Neural progenitor cell (in vitro differentiated cells): ENCODE data around the gene RPL3. TPM values are rescaled to one million over a fixed set of nuclear protein-coding genes. Genes with fewer than 3 reads are reported as not detected.

ENCODE experiments used
- DNase-seq: peaks from one replicate; pipeline ENCODE4 v3.0.0-alpha.2; 2016; ENCODE audit warnings: low spot score
- H2AFZ ChIP-seq: fragments of 200-600 bp; sonication (generic); replicated peaks from 2 replicates; pipeline ENCODE4 v1.6.1; 2016; ENCODE audit warnings: antibody characterized with exemption
- H3F3A ChIP-seq: fragments of 200-600 bp; sonication (generic); 2 replicates; pipeline ENCODE4 v1.6.1; 2016; ENCODE audit warnings: antibody characterized with exemption, low read depth
- H3K27ac ChIP-seq: fragments of 200-600 bp; sonication (generic); 2 replicates; pipeline ENCODE4 v1.5.1; 2016; ENCODE audit warnings: mild to moderate bottlenecking
- H3K27me3 ChIP-seq: fragments of 200-600 bp; sonication (generic); 2 replicates; pipeline ENCODE4 v1.6.1; 2016; ENCODE audit warnings: mild to moderate bottlenecking, moderate library complexity
- H3K36me3 ChIP-seq: fragments of 200-600 bp; sonication (generic); 2 replicates; pipeline ENCODE4 v1.5.1; 2016
- H3K4me1 ChIP-seq: fragments of 200-600 bp; sonication (generic); 2 replicates; pipeline ENCODE4 v1.6.1; 2016; ENCODE audit warnings: mixed run types
- H3K4me2 ChIP-seq: fragments of 200-600 bp; sonication (generic); 2 replicates; pipeline ENCODE4 v1.6.1; 2016
- H3K4me3 ChIP-seq: fragments of 200-600 bp; sonication (generic); 2 replicates; pipeline ENCODE4 v1.5.1; 2016
- H3K79me2 ChIP-seq: fragments of 200-600 bp; sonication (generic); 2 replicates; pipeline ENCODE4 v1.6.1; 2016; ENCODE audit warnings: low read depth
- H3K9ac ChIP-seq: fragments of 200-600 bp; sonication (generic); 2 replicates; pipeline ENCODE4 v1.6.1; 2016
- H3K9me3 ChIP-seq: fragments of 200-600 bp; sonication (generic); 2 replicates; pipeline ENCODE4 v1.5.1; 2016; ENCODE audit warnings: low read depth
- H4K20me1 ChIP-seq: fragments of 200-600 bp; sonication (generic); 2 replicates; pipeline ENCODE4 v1.6.1; 2016; ENCODE audit warnings: low read depth
- H3K27ac Mint-ChIP-seq: 3 replicates; pipeline ENCODE4 v1.8.0; 2021; ENCODE audit warnings: mixed read lengths
- H3K27me3 Mint-ChIP-seq: 2 replicates; pipeline ENCODE4 v1.8.0; 2022; ENCODE audit warnings: low read depth, mild to moderate bottlenecking, inconsistent platforms, moderate library complexity, mixed read lengths; ENCODE audit not compliant: insufficient read depth
- H3K36me3 Mint-ChIP-seq: 3 replicates; pipeline ENCODE4 v1.8.0; 2021; ENCODE audit warnings: mixed read lengths
- H3K4me1 Mint-ChIP-seq: 3 replicates; pipeline ENCODE4 v1.8.0; 2021; ENCODE audit warnings: mixed read lengths
- H3K4me3 Mint-ChIP-seq: 3 replicates; pipeline ENCODE4 v1.8.0; 2021; ENCODE audit warnings: mild to moderate bottlenecking, moderate library complexity, mixed read lengths
- H3K9me3 Mint-ChIP-seq: 3 replicates; pipeline ENCODE4 v1.8.0; 2020; ENCODE audit warnings: mixed read lengths
- CTCF ChIP-seq: fragments of 200-600 bp; sonication (generic); IDR thresholded peaks from 2 replicates; pipeline ENCODE4 v1.5.1; 2017; ENCODE audit warnings: antibody characterized with exemption, mild to moderate bottlenecking
- EZH2 ChIP-seq: fragments of 200-600 bp; sonication (generic); IDR thresholded peaks from 2 replicates; pipeline ENCODE4 v1.6.1; 2017; ENCODE audit warnings: antibody characterized with exemption, mild to moderate bottlenecking, moderate library complexity
- EZH2phosphoT487 ChIP-seq: fragments of 200-600 bp; sonication (generic); IDR thresholded peaks from 2 replicates; pipeline ENCODE4 v1.6.1; 2017; ENCODE audit warnings: antibody characterized with exemption
- total RNA-seq: library from RNA; depleted of rRNA; stranded (reverse); fragments of >200 nt; gene quantifications from 2 replicates; pipeline ENCODE4 v1.2.3, GENCODE V29; 2015; ENCODE audit warnings: low replicate concordance

RPL3 gene
- total RNA-seq, 1 donor from 2014 or later: 3,021 TPM

- no peak overlapping the region for H3K27ac Mint-ChIP-seq
- no peak for TF ChIP-seq CTCF
- TF ChIP-seq EZH2: no peak
- no peak for TF ChIP-seq EZH2phosphoT487
Measured at GRCh38 chr22:39293766-39294368, 25.6 kb downstream of the RPL3 start.

GRCh38 chr22:39292561-39293074, 26.8 kb downstream of the RPL3 start:
- Histone ChIP-seq H2AFZ (no peak overlapping the region), H3K4me3 (no peak overlapping the region), H3K4me2 (no peak overlapping the region), H3K36me3 (no peaks in the 10 kb centered on the region), H3K9ac (no peak overlapping the region), H3K79me2 (no peaks in the 10 kb centered on the region), H3K27me3 (no peaks in the 10 kb centered on the region), H3K27ac (no peak overlapping the region), H3K9me3 (no peaks in the 10 kb centered on the region), H3K4me1 (peaks cover 7% of the 10 kb centered on the region), H3F3A (peaks cover 20% of the 10 kb centered on the region), H4K20me1 (no peaks in the 10 kb centered on the region)
- H3K4me1 Mint-ChIP-seq: peaks cover 34% of the 10 kb centered on the region
- DNase-seq: peak; percentile 77
- no peaks in the 10 kb centered on the region for H3K36me3 Mint-ChIP-seq
- H3K4me3 Mint-ChIP-seq: no peak overlapping the region
- no peaks in the 10 kb centered on the region for H3K9me3 Mint-ChIP-seq
- peak overlapping the region; percentile 95 for H3K27ac Mint-ChIP-seq
- peaks cover 5% of the 10 kb centered on the region for H3K27me3 Mint-ChIP-seq
- TF ChIP-seq EZH2 (no peak), EZH2phosphoT487 (no peak), CTCF (no peak)

More at GRCh38 chr22:39293766-39294368, 25.6 kb downstream of the RPL3 start:
- no peak overlapping the region for H3K9ac ChIP-seq
- no peak overlapping the region for H3K4me2 ChIP-seq
- H2AFZ ChIP-seq: no peak overlapping the region
- DNase-seq: no peak
- peaks cover 5% of the 10 kb centered on the region for H3K27me3 Mint-ChIP-seq
- H3K4me3 ChIP-seq: no peak overlapping the region
- no peak overlapping the region for H3K27ac ChIP-seq
- no peaks in the 10 kb centered on the region for H4K20me1 ChIP-seq
- no peak overlapping the region for H3K4me3 Mint-ChIP-seq
- H3F3A ChIP-seq: peaks cover 27% of the 10 kb centered on the region
- H3K9me3 Mint-ChIP-seq: no peaks in the 10 kb centered on the region
- no peaks in the 10 kb centered on the region for H3K9me3 ChIP-seq
- no peaks in the 10 kb centered on the region for H3K36me3 Mint-ChIP-seq
- H3K27me3 ChIP-seq: no peaks in the 10 kb centered on the region
- H3K79me2 ChIP-seq: no peaks in the 10 kb centered on the region
- peaks cover 38% of the 10 kb centered on the region for H3K4me1 Mint-ChIP-seq
- H3K36me3 ChIP-seq: no peaks in the 10 kb centered on the region
- H3K4me1 ChIP-seq: peaks cover 7% of the 10 kb centered on the region

- peaks cover 37% of the 10 kb centered on the region for H3K4me1 Mint-ChIP-seq
- no peak for DNase-seq
- H3K27me3 Mint-ChIP-seq: peaks cover 5% of the 10 kb centered on the region
- TF ChIP-seq EZH2phosphoT487: no peak
- TF ChIP-seq CTCF: no peak
- TF ChIP-seq EZH2: no peak
- Histone ChIP-seq H3K79me2 (no peaks in the 10 kb centered on the region), H3K4me1 (peaks cover 7% of the 10 kb centered on the region), H3K36me3 (no peaks in the 10 kb centered on the region), H2AFZ (no peak overlapping the region), H4K20me1 (no peaks in the 10 kb centered on the region), H3K9me3 (no peaks in the 10 kb centered on the region), H3K27me3 (no peaks in the 10 kb centered on the region), H3K4me3 (no peak overlapping the region), H3K27ac (no peak overlapping the region), H3K9ac (no peak overlapping the region), H3F3A (peaks cover 20% of the 10 kb centered on the region), H3K4me2 (no peak overlapping the region)
- H3K27ac Mint-ChIP-seq: no peak overlapping the region
- no peaks in the 10 kb centered on the region for H3K9me3 Mint-ChIP-seq
- no peak overlapping the region for H3K4me3 Mint-ChIP-seq
- H3K36me3 Mint-ChIP-seq: no peaks in the 10 kb centered on the region
Measured at GRCh38 chr22:39292031-39292462, 27.4 kb downstream of the RPL3 start.
